Duodenal mucosa (tissue), 2 donors: ENCODE measurements around the gene EPB41L2.

Experiments
- H3K27ac ChIP-seq: one replicate; pipeline ENCODE4 v1.7.0; 2013; ENCODE audit warnings: low read depth, low read length
- H3K27me3 ChIP-seq, 2 donors: one replicate each; pipeline ENCODE4 v1.7.0; 2013; ENCODE audit warnings: low read length in 2 of 2, control low read depth in 1 of 2; ENCODE audit not compliant: insufficient read depth in 2 of 2, control insufficient read depth in 1 of 2
- H3K36me3 ChIP-seq, 2 donors: one replicate each; pipeline ENCODE4 v1.7.0; 2013; ENCODE audit warnings: low read length in 2 of 2, control low read depth in 1 of 2; ENCODE audit not compliant: insufficient read depth in 2 of 2, control insufficient read depth in 1 of 2
- H3K4me1 ChIP-seq, 2 donors: one replicate each; pipeline ENCODE4 v1.7.0; 2013; ENCODE audit warnings: low read length in 2 of 2, control low read depth in 1 of 2; ENCODE audit not compliant: insufficient read depth in 2 of 2, control insufficient read depth in 1 of 2
- H3K4me3 ChIP-seq, 2 donors: one replicate each; pipeline ENCODE4 v1.7.0; 2013; ENCODE audit warnings: low read length in 2 of 2, low read depth in 1 of 2
- H3K9ac ChIP-seq, 2 donors: one replicate each; pipeline ENCODE4 v1.7.0; 2013; ENCODE audit warnings: low read length in 2 of 2, low read depth in 1 of 2
- H3K9me3 ChIP-seq, 2 donors: one replicate each; pipeline ENCODE4 v1.7.0; 2013; ENCODE audit warnings: low read length in 2 of 2, control low read depth in 1 of 2; ENCODE audit not compliant: control insufficient read depth in 1 of 2

EPB41L2 gene

DNA sequence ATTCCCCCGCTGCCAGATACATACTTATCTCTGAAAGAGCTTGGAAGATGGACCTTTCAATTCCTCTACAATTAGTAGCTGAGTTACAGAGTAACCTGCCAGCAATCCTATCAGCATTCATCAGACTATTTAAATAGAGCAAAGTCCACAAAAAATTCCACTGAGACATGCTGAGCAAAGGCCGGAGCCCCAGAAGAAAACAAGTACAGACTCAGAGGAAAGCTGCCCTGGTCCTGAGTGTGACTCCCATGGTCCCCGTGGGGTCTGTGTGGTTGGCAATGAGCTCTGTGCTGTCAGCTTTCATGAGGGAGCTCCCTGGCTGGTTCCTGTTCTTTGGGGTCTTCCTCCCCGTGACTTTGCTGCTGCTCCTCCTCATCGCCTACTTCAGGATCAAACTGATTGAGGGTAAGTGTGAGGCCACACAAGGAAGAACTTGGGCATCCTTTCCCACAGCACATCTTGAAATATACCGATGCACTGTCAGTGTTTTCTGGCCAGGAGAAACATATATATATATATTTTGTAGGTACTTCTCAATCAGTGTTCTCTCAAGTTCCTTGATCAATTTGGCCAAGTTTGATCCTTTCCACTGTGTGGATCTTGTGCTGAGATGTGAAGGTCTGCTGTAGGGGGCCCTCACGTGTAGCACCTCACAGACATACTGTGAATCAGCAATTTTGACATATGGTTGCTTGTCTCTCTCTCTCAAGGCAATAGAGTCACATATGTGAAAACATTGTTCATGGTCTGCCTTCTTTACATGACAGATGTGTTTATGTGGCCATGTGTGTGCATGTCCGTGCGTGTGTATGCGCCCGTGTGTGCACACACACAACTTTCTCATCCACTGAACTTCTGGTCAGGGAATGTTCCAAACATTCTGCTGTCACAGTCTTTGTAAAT lies 235.5 kb downstream of the EPB41L2 start, which contains the start of gene SMLR1:
Gene SMLR1, plus strand, starts transcription at position 160 of the 903 bp plus-strand sequence. Its CDS starts 8 bp downstream, at position 168.
- H3K27ac ChIP-seq: peak within 1 kb of the TSS; percentile 54
- no peaks in the 10 kb centered on the region for H3K36me3 ChIP-seq
- H3K27me3 ChIP-seq: no peaks in the 10 kb centered on the region
- H3K9ac ChIP-seq: peak within 1 kb of the TSS in 1 of 2 donors; percentile 41
- no peaks in the 10 kb centered on the region for H3K9me3 ChIP-seq
- H3K4me3 ChIP-seq: peak within 1 kb of the TSS; percentile 57 to 72
- peaks cover 5 to 11% of the 10 kb centered on the region in 2 donors for H3K4me1 ChIP-seq

GRCh38 chr6:130826442-130827246 lies 236.4 kb downstream of the EPB41L2 start:
- no peaks in the 10 kb centered on the region for H3K36me3 ChIP-seq
- peak overlapping the region in 1 of 2 donors; percentile 72 for H3K4me3 ChIP-seq
- H3K27ac ChIP-seq: no peak overlapping the region
- H3K9ac ChIP-seq: no peak overlapping the region
- peaks cover 5 to 11% of the 10 kb centered on the region in 2 donors for H3K4me1 ChIP-seq
- no peaks in the 10 kb centered on the region for H3K9me3 ChIP-seq
- H3K27me3 ChIP-seq: no peaks in the 10 kb centered on the region

- no peaks in the 10 kb centered on the region for H3K36me3 ChIP-seq
- no peaks in the 10 kb centered on the region for H3K9me3 ChIP-seq
- no peaks in the 10 kb centered on the region for H3K27me3 ChIP-seq
- no peak overlapping the region for H3K9ac ChIP-seq
- H3K27ac ChIP-seq: no peak overlapping the region
- peaks cover 5 to 11% of the 10 kb centered on the region in 2 donors for H3K4me1 ChIP-seq
- H3K4me3 ChIP-seq: no peak overlapping the region
Measured at GRCh38 chr6:130825772-130826441, 237.1 kb downstream of the EPB41L2 start.

GRCh38 chr6:130824978-130825694 lies 237.9 kb downstream of the EPB41L2 start:
- Histone ChIP-seq H3K9ac (no peak overlapping the region), H3K4me3 (no peak overlapping the region), H3K4me1 (peaks cover 5 to 11% of the 10 kb centered on the region in 2 donors), H3K27ac (no peak overlapping the region), H3K27me3 (no peaks in the 10 kb centered on the region), H3K9me3 (no peaks in the 10 kb centered on the region), H3K36me3 (no peaks in the 10 kb centered on the region)

- H3K27ac ChIP-seq: no peak overlapping the region
- no peaks in the 10 kb centered on the region for H3K9me3 ChIP-seq
- H3K27me3 ChIP-seq: no peaks in the 10 kb centered on the region
- peaks cover 5 to 7% of the 10 kb centered on the region in 2 donors for H3K4me1 ChIP-seq
- H3K4me3 ChIP-seq: no peak overlapping the region
- H3K9ac ChIP-seq: no peak overlapping the region
- no peaks in the 10 kb centered on the region for H3K36me3 ChIP-seq
Measured at GRCh38 chr6:130822736-130823135, 240.3 kb downstream of the EPB41L2 start.

GRCh38 chr6:130815200-130816071 lies 247.6 kb downstream of the EPB41L2 start:
- no peak overlapping the region for H3K27ac ChIP-seq
- H3K9me3 ChIP-seq: no peaks in the 10 kb centered on the region
- no peak overlapping the region for H3K4me3 ChIP-seq
- no peak overlapping the region for H3K9ac ChIP-seq
- H3K36me3 ChIP-seq: no peaks in the 10 kb centered on the region
- no peaks in the 10 kb centered on the region for H3K4me1 ChIP-seq
- no peaks in the 10 kb centered on the region for H3K27me3 ChIP-seq

- H3K9me3 ChIP-seq: no peaks in the 10 kb centered on the region
- no peaks in the 10 kb centered on the region for H3K36me3 ChIP-seq
- no peaks in the 10 kb centered on the region for H3K4me1 ChIP-seq
- H3K4me3 ChIP-seq: no peak overlapping the region
- no peak overlapping the region for H3K27ac ChIP-seq
- no peaks in the 10 kb centered on the region for H3K27me3 ChIP-seq
- no peak overlapping the region for H3K9ac ChIP-seq
Measured at GRCh38 chr6:130814506-130814905, 248.5 kb downstream of the EPB41L2 start.

DNA sequence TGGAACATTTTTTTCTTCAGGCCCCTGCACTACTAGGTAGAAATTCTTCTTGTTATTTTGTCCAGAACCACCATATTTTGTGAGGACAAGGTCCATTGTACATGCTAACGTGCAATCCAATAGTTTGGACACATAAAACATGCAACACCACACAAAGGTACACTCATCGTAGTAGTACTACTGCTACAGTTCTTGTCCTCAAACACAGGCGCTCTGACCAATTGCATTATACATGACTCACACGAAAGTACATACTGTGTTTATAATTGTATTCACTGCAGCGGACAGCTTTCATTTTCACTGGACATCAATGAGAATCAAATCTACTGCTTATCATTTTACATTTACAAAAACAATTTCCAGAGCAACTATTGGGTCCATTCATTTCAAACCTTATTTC lies 251.1 kb downstream of the EPB41L2 start:
- H3K27me3 ChIP-seq: no peaks in the 10 kb centered on the region
- H3K9me3 ChIP-seq: no peaks in the 10 kb centered on the region
- no peaks in the 10 kb centered on the region for H3K36me3 ChIP-seq
- no peak overlapping the region for H3K4me3 ChIP-seq
- no peak overlapping the region for H3K9ac ChIP-seq
- H3K27ac ChIP-seq: no peak overlapping the region
- no peaks in the 10 kb centered on the region for H3K4me1 ChIP-seq
